ENCODE data around the gene GFPT1.

Gene GFPT1

DNA sequence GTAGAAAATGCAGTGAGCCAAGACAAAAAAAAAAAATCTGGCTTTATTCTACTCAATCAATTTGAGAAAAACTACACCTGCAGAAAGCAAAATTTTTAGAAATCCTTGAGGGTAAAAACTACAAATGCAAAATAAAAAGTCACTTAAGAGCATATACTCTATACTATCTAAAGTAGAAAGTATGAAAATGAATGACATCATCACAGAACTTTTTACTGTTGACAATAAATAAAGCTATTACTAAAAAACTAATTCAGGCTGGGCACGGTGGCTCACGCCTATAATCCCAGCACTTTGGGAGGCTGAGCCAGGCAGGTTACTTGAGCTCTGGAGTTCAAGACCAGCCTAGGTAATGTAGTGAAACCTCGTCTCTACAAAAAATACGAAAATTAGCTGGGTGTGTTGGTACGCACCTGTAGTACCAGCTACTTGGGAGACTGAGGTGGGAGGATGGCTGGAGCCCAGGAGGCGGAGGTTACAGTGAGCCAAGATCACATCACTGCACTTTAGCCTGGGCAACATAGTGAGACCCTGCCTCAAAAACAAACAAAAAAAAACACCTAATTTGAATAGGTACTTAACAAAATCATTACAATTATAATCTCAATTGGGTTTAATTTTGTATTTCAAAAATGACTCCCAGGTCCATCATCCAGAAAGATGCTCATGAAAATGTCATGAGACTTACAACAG is 42.6 kb upstream of the GFPT1 start:
- no peak overlapping the region for H3K4me2 ChIP-seq (ENCODE audit: low read depth, low read length, poor library complexity, severe bottlenecking)
- H3K27me3 ChIP-seq (ENCODE audit: insufficient read depth, low read length, poor library complexity, severe bottlenecking), result no peaks in the 10 kb centered on the region
- 0 out of 2 replicates have a peak, but pooled peaks cover 2% of the 10 kb centered on the region for H3K36me3 ChIP-seq (ENCODE audit: insufficient read depth, low read length)
- H3K9me3 ChIP-seq (ENCODE audit: insufficient read depth, low read depth, low read length), result no peaks in the 10 kb centered on the region
- no peak for TF ChIP-seq EZH2phosphoT487 (IDR thresholded peaks at IDR 0.05; ENCODE audit: borderline replicate concordance)
- TF ChIP-seq, protein P1, sequence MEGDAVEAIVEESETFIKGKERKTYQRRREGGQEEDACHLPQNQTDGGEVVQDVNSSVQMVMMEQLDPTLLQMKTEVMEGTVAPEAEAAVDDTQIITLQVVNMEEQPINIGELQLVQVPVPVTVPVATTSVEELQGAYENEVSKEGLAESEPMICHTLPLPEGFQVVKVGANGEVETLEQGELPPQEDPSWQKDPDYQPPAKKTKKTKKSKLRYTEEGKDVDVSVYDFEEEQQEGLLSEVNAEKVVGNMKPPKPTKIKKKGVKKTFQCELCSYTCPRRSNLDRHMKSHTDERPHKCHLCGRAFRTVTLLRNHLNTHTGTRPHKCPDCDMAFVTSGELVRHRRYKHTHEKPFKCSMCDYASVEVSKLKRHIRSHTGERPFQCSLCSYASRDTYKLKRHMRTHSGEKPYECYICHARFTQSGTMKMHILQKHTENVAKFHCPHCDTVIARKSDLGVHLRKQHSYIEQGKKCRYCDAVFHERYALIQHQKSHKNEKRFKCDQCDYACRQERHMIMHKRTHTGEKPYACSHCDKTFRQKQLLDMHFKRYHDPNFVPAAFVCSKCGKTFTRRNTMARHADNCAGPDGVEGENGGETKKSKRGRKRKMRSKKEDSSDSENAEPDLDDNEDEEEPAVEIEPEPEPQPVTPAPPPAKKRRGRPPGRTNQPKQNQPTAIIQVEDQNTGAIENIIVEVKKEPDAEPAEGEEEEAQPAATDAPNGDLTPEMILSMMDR (conservative IDR thresholded peaks at IDR 0.05; ENCODE audit: low read length), result no peak
- no peak overlapping the region for H3K4me3 ChIP-seq (ENCODE audit: low read length, poor library complexity, severe bottlenecking)
- H3K9me2 ChIP-seq (replicated peaks; ENCODE audit: low read depth, low read length), result no peaks in the 10 kb centered on the region
- no peaks in the 10 kb centered on the region for H3K79me2 ChIP-seq (ENCODE audit: insufficient read depth, low read length)
- H3K9ac ChIP-seq (ENCODE audit: low read depth, low read length, poor library complexity, severe bottlenecking), result no peak overlapping the region
- no peaks in the 10 kb centered on the region for H4K20me1 ChIP-seq (ENCODE audit: insufficient read depth, low read length, poor library complexity, severe bottlenecking)
- H2AFZ ChIP-seq (ENCODE audit: low read length), result no peak overlapping the region
- H3F3A ChIP-seq (ENCODE audit: low read depth), result no peaks in the 10 kb centered on the region
- H3K4me1 ChIP-seq (ENCODE audit: insufficient read depth, low read length, poor library complexity, severe bottlenecking), result no peaks in the 10 kb centered on the region

DNA sequence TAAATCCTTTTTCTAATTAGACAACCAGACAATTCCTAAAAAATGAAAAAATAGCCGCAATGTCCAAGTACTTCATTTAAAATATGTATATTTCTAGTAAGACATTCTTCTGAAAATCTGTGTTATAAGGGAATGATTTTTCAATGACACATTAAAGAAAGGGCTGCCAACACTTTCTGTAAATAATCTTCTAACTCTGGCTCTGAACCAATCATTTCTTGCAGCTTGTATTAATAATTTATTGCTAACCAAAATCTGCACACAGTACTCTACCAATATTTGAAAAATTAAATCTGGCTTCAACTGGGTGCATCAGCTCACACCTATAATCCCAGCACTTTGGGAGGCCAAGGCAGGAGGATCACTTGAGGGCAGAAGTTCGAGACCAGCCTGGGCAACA is 42.0 kb upstream of the GFPT1 start:
- no peaks in the 10 kb centered on the region for H3K79me2 ChIP-seq (ENCODE audit: insufficient read depth, low read length)
- H3K4me2 ChIP-seq (ENCODE audit: low read depth, low read length, poor library complexity, severe bottlenecking), result no peak overlapping the region
- no peak overlapping the region for H2AFZ ChIP-seq (ENCODE audit: low read length)
- no peaks in the 10 kb centered on the region for H3K9me2 ChIP-seq (replicated peaks; ENCODE audit: low read depth, low read length)
- H3K9me3 ChIP-seq (ENCODE audit: insufficient read depth, low read depth, low read length), result no peaks in the 10 kb centered on the region
- no peaks in the 10 kb centered on the region for H4K20me1 ChIP-seq (ENCODE audit: insufficient read depth, low read length, poor library complexity, severe bottlenecking)
- H3K27me3 ChIP-seq (ENCODE audit: insufficient read depth, low read length, poor library complexity, severe bottlenecking), result no peaks in the 10 kb centered on the region
- no peak overlapping the region for H3K9ac ChIP-seq (ENCODE audit: low read depth, low read length, poor library complexity, severe bottlenecking)
- 0 out of 2 replicates have a peak, but pooled peaks cover 2% of the 10 kb centered on the region for H3K36me3 ChIP-seq (ENCODE audit: insufficient read depth, low read length)
- no peak for TF ChIP-seq EZH2phosphoT487 (IDR thresholded peaks at IDR 0.05; ENCODE audit: borderline replicate concordance)
- TF ChIP-seq, protein P1 (conservative IDR thresholded peaks at IDR 0.05; ENCODE audit: low read length), result no peak
- no peak overlapping the region for H3K4me3 ChIP-seq (ENCODE audit: low read length, poor library complexity, severe bottlenecking)
- H3F3A ChIP-seq (ENCODE audit: low read depth), result no peaks in the 10 kb centered on the region
- no peaks in the 10 kb centered on the region for H3K4me1 ChIP-seq (ENCODE audit: insufficient read depth, low read length, poor library complexity, severe bottlenecking)

DNA sequence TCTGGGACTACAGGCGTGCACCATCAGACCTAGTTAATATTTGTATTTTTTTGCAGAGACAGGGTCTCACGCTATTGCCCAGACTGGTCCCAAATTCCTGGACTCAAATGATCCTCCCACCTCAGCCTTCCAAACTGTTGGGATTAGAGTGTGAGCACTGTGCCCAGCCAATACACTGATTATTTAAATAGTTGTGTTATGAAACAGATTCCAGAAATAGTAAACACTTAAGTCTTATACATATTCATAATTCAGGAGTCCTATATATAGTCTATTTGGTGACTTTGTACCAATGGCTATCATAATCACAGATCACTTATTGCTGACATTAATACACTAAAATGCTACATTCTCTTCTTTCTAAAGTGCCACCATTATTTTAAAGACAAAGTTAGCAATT is 37.4 kb upstream of the GFPT1 start:
- TF ChIP-seq, protein P1 (conservative IDR thresholded peaks at IDR 0.05; ENCODE audit: low read length), result no peak
- TF ChIP-seq EZH2phosphoT487 (IDR thresholded peaks at IDR 0.05; ENCODE audit: borderline replicate concordance), result no peak
- Histone ChIP-seq H3K9me3 (ENCODE audit: insufficient read depth, low read depth, low read length) (no peaks in the 10 kb centered on the region), H2AFZ (ENCODE audit: low read length) (no peak overlapping the region), H3F3A (ENCODE audit: low read depth) (no peaks in the 10 kb centered on the region), H4K20me1 (ENCODE audit: insufficient read depth, low read length, poor library complexity, severe bottlenecking) (no peaks in the 10 kb centered on the region), H3K9ac (ENCODE audit: low read depth, low read length, poor library complexity, severe bottlenecking) (no peak overlapping the region), H3K36me3 (ENCODE audit: insufficient read depth, low read length) (0 out of 2 replicates have a peak, but pooled peaks cover 2% of the 10 kb centered on the region), H3K4me3 (ENCODE audit: low read length, poor library complexity, severe bottlenecking) (no peak overlapping the region), H3K9me2 (replicated peaks; ENCODE audit: low read depth, low read length) (no peaks in the 10 kb centered on the region), H3K4me1 (ENCODE audit: insufficient read depth, low read length, poor library complexity, severe bottlenecking) (no peaks in the 10 kb centered on the region), H3K79me2 (ENCODE audit: insufficient read depth, low read length) (no peaks in the 10 kb centered on the region), H3K27me3 (ENCODE audit: insufficient read depth, low read length, poor library complexity, severe bottlenecking) (no peaks in the 10 kb centered on the region), H3K4me2 (ENCODE audit: low read depth, low read length, poor library complexity, severe bottlenecking) (no peak overlapping the region)

All from Loucy (cell line).